HepG2 (cell line): ENCODE data around the gene MGA. TPM values are rescaled to one million over a fixed set of nuclear protein-coding genes. Genes with fewer than 3 reads are reported as not detected.

Source experiments
- ATAC-seq: fragments of 200-7000 bp; cut with Tn5 transposase; 3 replicates; pipeline ENCODE4 v1.9.1; 2020; ENCODE audit warnings: mild to moderate bottlenecking, moderate library complexity
- BruUV-seq: library from RNA; stranded (reverse); fragments of 400-500 nt; replicated peaks from 2 replicates; lab custom pipeline; 2021; lab: Mats Ljungman, UMichigan
- CTCF ChIA-PET: fragments of 300-600 bp; formaldehyde crosslinking; extraction: SDS; loops from one replicate; lab custom pipeline; 2021; ENCODE audit warnings: low total read pairs, inconsistent platforms, low intra/inter-chr PET ratio; lab: Yijun Ruan, JAX
- POLR2A ChIA-PET: fragments of 350-600 bp; sonication (Branson Sonifier 250); formaldehyde crosslinking; loops from one replicate; lab custom pipeline; 2020; ENCODE audit warnings: antibody characterized with exemption, inconsistent platforms; lab: Yijun Ruan, JAX
- DNase-seq: peaks from one replicate; pipeline ENCODE4 v3.0.0-alpha.2; 2015; ENCODE audit warnings: low spot score
- FAIRE-seq: peaks from 3 replicates; lab custom pipeline; 2011; peaks lifted over from hg19 to GRCh38; lab: Jason Lieb, UNC
- H2AFZ ChIP-seq: one replicate; pipeline ENCODE4 v1.6.1; 2011; ENCODE audit warnings: low read length, inconsistent platforms
- H3K27ac ChIP-seq: fragments of 300-600 bp; 3 replicates; pipeline ENCODE4 v1.8.0; 2011; ENCODE audit warnings: mixed run types, mild to moderate bottlenecking, mixed read lengths, low read length, inconsistent platforms; ENCODE audit not compliant: insufficient read depth; ENCODE audit errors: extremely low read length
- H3K27me3 ChIP-seq, 2 experiments: fragments of 200-600 bp in 1 of 2; 2 replicates in 1 of 2; 3 replicates in 1 of 2; pipeline versions ENCODE4 v1.6.0 to v1.8.0; 2011; ENCODE audit warnings: low read length in 2 of 2, mild to moderate bottlenecking in 2 of 2, moderate library complexity in 2 of 2, inconsistent platforms in 1 of 2; ENCODE audit not compliant: insufficient read depth in 2 of 2, control insufficient read depth in 1 of 2
- H3K36me3 ChIP-seq, 2 experiments: fragments of 200-600 bp in 1 of 2; replicated peaks in 1 of 2; 2 replicates in 1 of 2; 3 replicates in 1 of 2; pipeline versions ENCODE4 v1.5.1 to v1.8.0; 2011; ENCODE audit warnings: low read length in 2 of 2, inconsistent platforms in 1 of 2; ENCODE audit not compliant: insufficient read depth in 2 of 2, control insufficient read depth in 1 of 2
- H3K4me1 ChIP-seq: 2 replicates; pipeline ENCODE4 v1.5.1; 2012; ENCODE audit warnings: low read length, inconsistent platforms; ENCODE audit not compliant: insufficient read depth
- H3K4me2 ChIP-seq: 2 replicates; pipeline ENCODE4 v1.6.0; 2011; ENCODE audit warnings: low read depth, low read length, inconsistent platforms
- H3K4me3 ChIP-seq, 3 experiments: fragments of 200-600 bp in 1 of 3; sonication (generic), shearing (Covaris generic) in 1 of 3; replicated peaks in 1 of 3; 2 replicates each; pipeline ENCODE4 v1.5.1; 2011 to 2016; ENCODE audit warnings: low read length in 3 of 3, inconsistent platforms in 2 of 3, low read depth in 2 of 3, mild to moderate bottlenecking in 2 of 3, control low read depth in 1 of 3, mixed read lengths in 1 of 3; ENCODE audit not compliant: insufficient read depth in 1 of 3
- H3K79me2 ChIP-seq: one replicate; pipeline ENCODE4 v1.6.1; 2011; ENCODE audit warnings: low read length, inconsistent platforms; ENCODE audit not compliant: insufficient read depth
- H3K9ac ChIP-seq: 2 replicates; pipeline ENCODE4 v1.6.0; 2011; ENCODE audit warnings: mild to moderate bottlenecking, low read depth, low read length, inconsistent platforms; ENCODE audit not compliant: insufficient read depth
- H3K9me3 ChIP-seq: 2 replicates; pipeline ENCODE4 v1.5.1; 2012; ENCODE audit warnings: mild to moderate bottlenecking, low read length
- H4K20me1 ChIP-seq: 2 replicates; pipeline ENCODE4 v1.6.0; 2011; ENCODE audit warnings: inconsistent platforms, mild to moderate bottlenecking, low read length, moderate library complexity; ENCODE audit not compliant: insufficient read depth
- THAP8 ChIP-seq: sonication (generic); formaldehyde crosslinking; IDR thresholded peaks from 2 replicates; pipeline ENCODE4 v1.5.1; 2020; ENCODE audit warnings: missing genetic modification reagents, mild to moderate bottlenecking, borderline replicate concordance
- WIZ ChIP-seq: sonication (generic); formaldehyde crosslinking; IDR thresholded peaks from 2 replicates; pipeline ENCODE4 v1.5.1; 2020; ENCODE audit warnings: mild to moderate bottlenecking, missing genetic modification reagents
- ZNF232 ChIP-seq: sonication (generic); formaldehyde crosslinking; IDR thresholded peaks from 2 replicates; pipeline ENCODE4 v1.4.0; 2020; ENCODE audit warnings: missing genetic modification reagents, borderline replicate concordance
- ZNF792 ChIP-seq: IDR thresholded peaks from 2 replicates; pipeline ENCODE4 v1.6.1; 2016
- WGBS: methylation state at CpG from one replicate; pipeline ENCODE4 v1.1.6; 2017; ENCODE audit warnings: low lambda C conversion rate; 5-methylcytosine and 5-hydroxymethylcytosine counted together
- in situ Hi-C: cut with HindIII; loops from 2 replicates; pipeline ENCODE4 v1.10.0; 2017; ENCODE audit warnings: low pct_unique_long_range_greater_than_20kb; ENCODE audit not compliant: extremely low pct_ligation_motif_present
- intact Hi-C: fragments of 100-400 bp; cut with micrococcal nuclease; formaldehyde crosslinking; loops from one replicate; pipeline ENCODE4 v1.10.0; 2022; ENCODE audit not compliant: unreplicated experiment
- polyA plus RNA-seq, 8 experiments: library from polyadenylated mRNA; depleted of rRNA in 3 of 8; stranded (reverse) in 7 of 8; unstranded in 1 of 8; fragments of >200 nt; fragmentation: Illumina TruSeq in 4 of 8; extraction: Trizol in 4 of 8; gene quantifications; 2 replicates each; pipeline versions ENCODE4 v1.2.1 to v1.2.3, GENCODE V29; 2011 to 2016; ENCODE audit warnings: low read depth in 4 of 8, missing spikeins in 1 of 8, mixed read lengths in 1 of 8; ENCODE audit not compliant: insufficient read depth in 1 of 8
- total RNA-seq, 5 experiments: library from RNA; depleted of rRNA; stranded (reverse); fragments of >200 nt; fragmentation: Illumina TruSeq; extraction: Trizol; gene quantifications; 2 replicates each; pipeline ENCODE4 v1.2.3, GENCODE V29; 2016; ENCODE audit warnings: low read depth in 1 of 5
- TF ChIP-seq, protein P1 (sequence below): sonication (generic); formaldehyde crosslinking; conservative IDR thresholded peaks from 2 replicates; pipeline ENCODE4 v1.8.1; 2023; ENCODE audit warnings: missing genetic modification reagents
- TF ChIP-seq, protein P2 (sequence below): IDR thresholded peaks from 2 replicates; pipeline ENCODE4 v1.6.1; 2018; ENCODE audit warnings: missing genetic modification reagents
- TF ChIP-seq, protein P3 (sequence below): IDR thresholded peaks from 2 replicates; pipeline ENCODE4 v1.6.1; 2016; ENCODE audit warnings: missing biosample characterization, missing genetic modification reagents, low read depth

The MGA gene
- total and polyA plus RNA-seq, 2 of the 13 experiments (the other 11 are each of a cell fraction or from before 2014, with no cell fraction given) = 5.3 to 59.0 TPM

DNA sequence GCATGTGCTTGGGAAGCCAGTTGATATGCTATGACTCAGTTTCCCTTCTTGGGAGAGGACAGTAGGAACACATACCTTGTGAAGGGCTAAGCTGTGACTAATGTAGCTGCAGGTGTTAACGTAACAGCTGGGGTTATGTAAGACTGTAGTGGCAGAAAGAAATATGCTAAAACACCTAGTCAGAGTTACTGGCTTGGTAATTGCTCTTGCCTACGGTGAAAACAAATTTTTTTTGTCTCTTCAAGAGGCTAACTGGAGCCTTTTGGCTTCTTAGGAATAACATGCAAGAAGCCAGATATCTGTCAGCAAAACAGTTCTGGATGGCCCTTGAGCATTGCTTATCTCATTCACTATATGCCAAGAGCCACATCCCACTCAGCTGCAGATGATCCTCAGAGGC lies 115.4 kb downstream of the MGA start:
- FAIRE-seq (no peak), DNase-seq (no peak), ATAC-seq (no peak)
- H3K4me1 ChIP-seq = peaks cover 69% of the 10 kb centered on the region
- no peaks in the 10 kb centered on the region; a peak in 1 of 5 replicates for H3K27me3 ChIP-seq
- peak overlapping the region; percentile 98 for H3K4me2 ChIP-seq
- 50% methylated on average over 2 of the region's 2 CpGs for WGBS
- CTCF ChIA-PET = no interaction called here
- no peaks in the 10 kb centered on the region for H3K9me3 ChIP-seq
- in situ Hi-C loops (no loop called here), intact Hi-C loops (no loop called here)
- no peak overlapping the region for H3K27ac ChIP-seq
- no peak for TF ChIP-seq ZNF232
- no peak for TF ChIP-seq WIZ (CRISPR knock-in tag)
- TF ChIP-seq, protein P1, sequence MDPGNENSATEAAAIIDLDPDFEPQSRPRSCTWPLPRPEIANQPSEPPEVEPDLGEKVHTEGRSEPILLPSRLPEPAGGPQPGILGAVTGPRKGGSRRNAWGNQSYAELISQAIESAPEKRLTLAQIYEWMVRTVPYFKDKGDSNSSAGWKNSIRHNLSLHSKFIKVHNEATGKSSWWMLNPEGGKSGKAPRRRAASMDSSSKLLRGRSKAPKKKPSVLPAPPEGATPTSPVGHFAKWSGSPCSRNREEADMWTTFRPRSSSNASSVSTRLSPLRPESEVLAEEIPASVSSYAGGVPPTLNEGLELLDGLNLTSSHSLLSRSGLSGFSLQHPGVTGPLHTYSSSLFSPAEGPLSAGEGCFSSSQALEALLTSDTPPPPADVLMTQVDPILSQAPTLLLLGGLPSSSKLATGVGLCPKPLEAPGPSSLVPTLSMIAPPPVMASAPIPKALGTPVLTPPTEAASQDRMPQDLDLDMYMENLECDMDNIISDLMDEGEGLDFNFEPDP (CRISPR knock-in tag) = 0 out of 2 replicates have a peak, but pooled peaks have one; percentile 65
- TF ChIP-seq THAP8 = no peak
- peaks cover 3% of the 10 kb centered on the region for H3K79me2 ChIP-seq
- H3K4me3 ChIP-seq = peak overlapping the region; percentile 52 to 91 (median 86); a peak in 4 of 6 replicates
- H3K36me3 ChIP-seq = no peaks in the 10 kb centered on the region
- no peaks in the 10 kb centered on the region for H4K20me1 ChIP-seq
- no peak overlapping the region for H2AFZ ChIP-seq
- H3K9ac ChIP-seq = peak overlapping the region; percentile 76
- no TSS peak for BruUV-seq
- POLR2A ChIA-PET = interaction anchor here (3.3 kb wide), 1 partner anchor 36 kb away, joined by 20 read pairs; no protein-coding TSS in a partner anchor

GRCh38 chr15:41777421-41777973 lies 117.3 kb downstream of the MGA start:
- H3K79me2 ChIP-seq = peaks cover 5% of the 10 kb centered on the region
- no peaks in the 10 kb centered on the region for H4K20me1 ChIP-seq
- POLR2A ChIA-PET = no interaction called here
- H3K4me3 ChIP-seq = no peak overlapping the region
- H3K4me2 ChIP-seq = no peak overlapping the region
- H2AFZ ChIP-seq = no peak overlapping the region
- no peaks in the 10 kb centered on the region for H3K36me3 ChIP-seq
- BruUV-seq = no TSS peak
- ATAC-seq (no peak), DNase-seq (no peak), FAIRE-seq (no peak)
- 91% methylated on average over 1 of the region's 1 CpG for WGBS
- no peak for TF ChIP-seq ZNF792 (CRISPR knock-in tag)
- TF ChIP-seq, protein P2, sequence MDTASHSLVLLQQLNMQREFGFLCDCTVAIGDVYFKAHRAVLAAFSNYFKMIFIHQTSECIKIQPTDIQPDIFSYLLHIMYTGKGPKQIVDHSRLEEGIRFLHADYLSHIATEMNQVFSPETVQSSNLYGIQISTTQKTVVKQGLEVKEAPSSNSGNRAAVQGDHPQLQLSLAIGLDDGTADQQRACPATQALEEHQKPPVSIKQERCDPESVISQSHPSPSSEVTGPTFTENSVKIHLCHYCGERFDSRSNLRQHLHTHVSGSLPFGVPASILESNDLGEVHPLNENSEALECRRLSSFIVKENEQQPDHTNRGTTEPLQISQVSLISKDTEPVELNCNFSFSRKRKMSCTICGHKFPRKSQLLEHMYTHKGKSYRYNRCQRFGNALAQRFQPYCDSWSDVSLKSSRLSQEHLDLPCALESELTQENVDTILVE (CRISPR knock-in tag) = no peak
- TF ChIP-seq, protein P3, sequence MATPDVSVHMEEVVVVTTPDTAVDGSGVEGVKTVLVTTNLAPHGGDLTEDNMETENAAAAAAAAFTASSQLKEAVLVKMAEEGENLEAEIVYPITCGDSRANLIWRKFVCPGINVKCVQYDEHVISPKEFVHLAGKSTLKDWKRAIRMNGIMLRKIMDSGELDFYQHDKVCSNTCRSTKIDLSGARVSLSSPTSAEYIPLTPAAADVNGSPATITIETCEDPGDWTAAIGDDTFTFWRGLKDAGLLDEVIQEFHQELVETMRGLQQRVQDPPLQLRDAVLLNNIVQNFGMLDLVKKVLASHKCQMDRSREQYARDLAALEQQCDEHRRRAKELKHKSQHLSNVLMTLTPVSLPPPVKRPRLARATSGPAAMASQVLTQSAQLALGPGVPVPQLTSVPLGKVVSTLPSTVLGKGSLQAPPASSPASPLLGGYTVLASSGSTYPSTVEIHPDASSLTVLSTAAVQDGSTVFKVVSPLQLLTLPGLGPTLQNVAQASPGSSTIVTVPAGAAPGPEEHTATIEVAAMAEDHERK (CRISPR knock-in tag) = no peak
- no peak overlapping the region for H3K27ac ChIP-seq
- H3K9me3 ChIP-seq = no peaks in the 10 kb centered on the region
- H3K9ac ChIP-seq = no peak overlapping the region
- intact Hi-C loops = no loop called here
- CTCF ChIA-PET = no interaction called here
- in situ Hi-C loops = no loop called here
- no peaks in the 10 kb centered on the region; a peak in 1 of 5 replicates for H3K27me3 ChIP-seq
- peaks cover 80% of the 10 kb centered on the region for H3K4me1 ChIP-seq
